Thyroid gland (tissue), 4 donors: ENCODE data around the gene RGS11. TPM values are rescaled to one million over a fixed set of nuclear protein-coding genes. Genes with fewer than 3 reads are reported as not detected.

Source experiments
- DNase-seq, 2 donors: peaks; one replicate each; pipeline ENCODE4 v3.0.0-alpha.2; 2019
- H3K27ac ChIP-seq, 3 donors: fragments of 200-600 bp; sonication (generic); 1 replicate in 2 of 3; 2 replicates in 1 of 3; pipeline ENCODE4 v1.5.1; 2016 to 2019; ENCODE audit warnings: mild to moderate bottlenecking in 1 of 3, moderate library complexity in 1 of 3
- H3K27me3 ChIP-seq: fragments of 200-600 bp; sonication (generic); one replicate; pipeline ENCODE4 v1.5.1; 2019
- H3K36me3 ChIP-seq, 2 donors: fragments of 200-600 bp; sonication (generic); one replicate each; pipeline ENCODE4 v1.5.1; 2016 to 2019
- H3K4me1 ChIP-seq, 2 donors: fragments of 200-600 bp; sonication (generic); one replicate each; pipeline ENCODE4 v1.5.1; 2017 to 2019
- H3K4me3 ChIP-seq, 3 donors: fragments of 200-600 bp; sonication (generic); replicated peaks in 1 of 3; 1 replicate in 2 of 3; 2 replicates in 1 of 3; pipeline ENCODE4 v1.5.1; 2016; ENCODE audit warnings: mild to moderate bottlenecking in 1 of 3
- H3K9me3 ChIP-seq: fragments of 200-600 bp; sonication (generic); one replicate; pipeline ENCODE4 v1.5.1; 2017
- POLR2A ChIP-seq, 2 donors: fragments of 450-650 bp; IDR thresholded peaks; one replicate each; pipeline ENCODE4 v1.6.1; 2017; ENCODE audit warnings: antibody characterized with exemption in 2 of 2, mild to moderate bottlenecking in 2 of 2, moderate library complexity in 1 of 2
- WGBS, 2 donors: methylation state at CpG; one replicate each; pipeline ENCODE4 v1.1.5; 2017; 5-methylcytosine and 5-hydroxymethylcytosine counted together
- intact Hi-C: fragments of 100-400 bp; cut with DNase I; formaldehyde crosslinking; loops from one replicate; pipeline ENCODE4 v1.15.1; 2023
- total RNA-seq, 4 donors: library from RNA; depleted of rRNA; stranded (reverse); fragments of >200 nt; gene quantifications; one replicate each; pipeline ENCODE4 v1.2.3, GENCODE V29; 2016
- TF ChIP-seq, protein P1 (sequence below), 6 experiments: fragments of 200-600 bp in 3 of 6; fragments of 450-650 bp in 3 of 6; sonication (generic) in 3 of 6; IDR thresholded peaks; one replicate each; pipeline ENCODE4 v1.5.1; 2016 to 2019; ENCODE audit warnings: antibody characterized with exemption in 6 of 6, mild to moderate bottlenecking in 2 of 6, inconsistent platforms in 1 of 6, moderate library complexity in 1 of 6

RGS11 gene
- total RNA-seq = 1 to 10 TPM in 3 of 4 donors, under 1 TPM in 1; 0.73 to 5.9 (median 3.0) TPM

DNA sequence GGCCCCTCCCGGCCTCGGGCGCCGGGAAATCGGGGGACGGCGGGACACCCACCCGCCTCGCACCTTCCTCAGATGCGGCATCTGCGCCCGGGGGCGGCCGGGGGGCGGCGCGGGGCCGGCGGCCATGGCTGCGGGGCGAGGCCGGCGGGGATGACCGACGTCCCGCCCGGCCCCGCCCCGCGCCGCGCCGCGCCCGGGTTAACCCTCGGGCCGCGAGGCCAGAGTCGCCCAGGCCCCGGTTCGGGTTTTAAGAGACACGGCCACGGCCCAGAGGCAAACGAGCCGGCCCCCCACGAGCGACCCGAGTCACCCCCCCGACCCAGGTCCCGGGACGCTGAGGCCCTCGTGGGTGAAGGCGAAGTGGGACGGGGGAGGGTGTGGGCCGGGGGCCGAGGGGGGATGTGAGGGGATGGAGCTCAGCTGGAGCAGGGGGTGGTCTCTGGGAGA, at the start of gene RGS11:
TSS of gene RGS11 (minus strand) at position 159 of the 447 bp plus-strand sequence. CDS start at position 126, 33 bp downstream.
- 8 to 13% methylated on average over 5 to 9 of the region's 56 CpGs for WGBS, 2 donors
- Histone ChIP-seq H3K4me3 (no peak within 1 kb of the TSS), H3K27ac (no peak within 1 kb of the TSS), H3K27me3 (peaks cover 2% of the 10 kb centered on the region), H3K4me1 (peaks cover 8 to 11% of the 10 kb centered on the region in 2 donors), H3K9me3 (no peaks in the 10 kb centered on the region), H3K36me3 (no peaks in the 10 kb centered on the region)
- intact Hi-C loops = no loop called here
- no peak for DNase-seq
- TF ChIP-seq, protein P1, sequence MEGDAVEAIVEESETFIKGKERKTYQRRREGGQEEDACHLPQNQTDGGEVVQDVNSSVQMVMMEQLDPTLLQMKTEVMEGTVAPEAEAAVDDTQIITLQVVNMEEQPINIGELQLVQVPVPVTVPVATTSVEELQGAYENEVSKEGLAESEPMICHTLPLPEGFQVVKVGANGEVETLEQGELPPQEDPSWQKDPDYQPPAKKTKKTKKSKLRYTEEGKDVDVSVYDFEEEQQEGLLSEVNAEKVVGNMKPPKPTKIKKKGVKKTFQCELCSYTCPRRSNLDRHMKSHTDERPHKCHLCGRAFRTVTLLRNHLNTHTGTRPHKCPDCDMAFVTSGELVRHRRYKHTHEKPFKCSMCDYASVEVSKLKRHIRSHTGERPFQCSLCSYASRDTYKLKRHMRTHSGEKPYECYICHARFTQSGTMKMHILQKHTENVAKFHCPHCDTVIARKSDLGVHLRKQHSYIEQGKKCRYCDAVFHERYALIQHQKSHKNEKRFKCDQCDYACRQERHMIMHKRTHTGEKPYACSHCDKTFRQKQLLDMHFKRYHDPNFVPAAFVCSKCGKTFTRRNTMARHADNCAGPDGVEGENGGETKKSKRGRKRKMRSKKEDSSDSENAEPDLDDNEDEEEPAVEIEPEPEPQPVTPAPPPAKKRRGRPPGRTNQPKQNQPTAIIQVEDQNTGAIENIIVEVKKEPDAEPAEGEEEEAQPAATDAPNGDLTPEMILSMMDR (IDR thresholded peaks at IDR 0.05) = no peak
- no peak for TF ChIP-seq POLR2A (IDR thresholded peaks at IDR 0.05)

DNA sequence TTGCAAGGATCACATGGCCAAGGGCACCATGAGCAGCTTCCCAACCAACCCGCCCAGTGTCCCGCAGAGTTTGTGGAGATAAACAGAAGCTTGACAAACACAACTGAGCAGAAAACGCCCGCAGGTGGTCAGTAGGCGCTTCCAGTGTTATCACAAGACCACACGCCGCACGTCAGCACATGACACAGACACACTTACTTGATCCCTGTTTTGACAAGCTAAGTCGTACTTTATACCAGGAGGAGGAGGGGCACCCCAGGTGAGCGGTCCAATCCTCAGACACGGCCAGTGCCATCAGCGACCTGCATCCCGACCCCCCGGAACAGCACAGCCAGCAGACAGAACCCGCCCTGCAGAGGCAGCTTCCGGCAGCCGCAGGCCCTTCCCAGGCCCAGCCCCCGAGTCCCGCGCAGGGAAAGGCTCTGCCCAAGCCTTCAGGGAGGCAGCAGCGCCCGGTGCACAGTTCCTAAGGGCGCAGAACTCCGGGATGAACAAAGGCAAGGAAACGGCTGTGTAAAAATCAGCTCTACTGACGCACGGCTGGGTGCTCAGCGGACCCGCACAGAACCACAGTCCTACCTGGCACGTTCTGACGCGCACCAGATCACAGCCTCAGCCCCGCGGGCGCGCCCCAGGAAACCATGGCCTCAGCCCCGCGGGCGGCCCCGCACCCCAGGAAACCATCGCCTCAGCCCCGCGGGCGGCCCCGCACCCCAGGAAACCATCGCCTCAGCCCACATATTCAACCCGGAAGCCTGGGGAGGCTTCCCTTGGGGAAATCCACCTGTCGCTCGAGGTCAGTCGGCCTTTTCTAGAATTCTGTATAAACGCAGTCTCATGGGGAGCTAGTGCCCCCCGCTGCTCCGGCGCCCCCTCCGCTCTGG, 48.9 kb upstream of the RGS11 start:
- Histone ChIP-seq H3K9me3 (no peaks in the 10 kb centered on the region), H3K27ac (peak overlapping the region in 2 of 3 donors; percentile 15 to 31), H3K4me3 (no peak overlapping the region), H3K4me1 (peaks cover 16 to 25% of the 10 kb centered on the region in 2 donors), H3K36me3 (no peaks in the 10 kb centered on the region), H3K27me3 (no peaks in the 10 kb centered on the region)
- DNase-seq = peak; percentile 26 to 47
- no peak for TF ChIP-seq POLR2A (IDR thresholded peaks at IDR 0.05)
- TF ChIP-seq, protein P1 (IDR thresholded peaks at IDR 0.05) = no peak
- WGBS, 2 donors = 65 to 83% methylated on average over 21 to 42 of the region's 55 CpGs
- intact Hi-C loops = no loop called here

DNA sequence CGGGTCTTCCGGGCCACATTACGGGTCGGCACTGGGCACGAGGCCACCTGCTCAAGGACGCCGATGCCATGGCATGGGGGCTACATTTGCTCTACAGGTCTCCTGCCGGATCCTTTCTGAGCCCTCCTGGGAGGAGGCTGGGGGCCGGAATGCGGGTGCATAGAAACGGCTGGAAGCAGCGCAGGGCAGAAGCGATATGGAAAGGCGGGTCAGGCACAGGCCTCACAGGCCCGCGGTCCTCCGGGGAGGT, 48.4 kb upstream of the RGS11 start:
- intact Hi-C loops = no loop called here
- no peaks in the 10 kb centered on the region for H3K9me3 ChIP-seq
- H3K27me3 ChIP-seq = no peaks in the 10 kb centered on the region
- H3K27ac ChIP-seq = peak overlapping the region in 1 of 3 donors; percentile 31
- TF ChIP-seq, protein P1 (IDR thresholded peaks at IDR 0.05) = no peak
- TF ChIP-seq POLR2A (IDR thresholded peaks at IDR 0.05) = no peak
- no peak overlapping the region for H3K4me3 ChIP-seq
- H3K36me3 ChIP-seq = no peaks in the 10 kb centered on the region
- WGBS, 2 donors = 79 to 85% methylated on average over 12 to 14 of the region's 17 CpGs
- H3K4me1 ChIP-seq = peaks cover 16 to 25% of the 10 kb centered on the region in 2 donors
- DNase-seq = no peak

DNA sequence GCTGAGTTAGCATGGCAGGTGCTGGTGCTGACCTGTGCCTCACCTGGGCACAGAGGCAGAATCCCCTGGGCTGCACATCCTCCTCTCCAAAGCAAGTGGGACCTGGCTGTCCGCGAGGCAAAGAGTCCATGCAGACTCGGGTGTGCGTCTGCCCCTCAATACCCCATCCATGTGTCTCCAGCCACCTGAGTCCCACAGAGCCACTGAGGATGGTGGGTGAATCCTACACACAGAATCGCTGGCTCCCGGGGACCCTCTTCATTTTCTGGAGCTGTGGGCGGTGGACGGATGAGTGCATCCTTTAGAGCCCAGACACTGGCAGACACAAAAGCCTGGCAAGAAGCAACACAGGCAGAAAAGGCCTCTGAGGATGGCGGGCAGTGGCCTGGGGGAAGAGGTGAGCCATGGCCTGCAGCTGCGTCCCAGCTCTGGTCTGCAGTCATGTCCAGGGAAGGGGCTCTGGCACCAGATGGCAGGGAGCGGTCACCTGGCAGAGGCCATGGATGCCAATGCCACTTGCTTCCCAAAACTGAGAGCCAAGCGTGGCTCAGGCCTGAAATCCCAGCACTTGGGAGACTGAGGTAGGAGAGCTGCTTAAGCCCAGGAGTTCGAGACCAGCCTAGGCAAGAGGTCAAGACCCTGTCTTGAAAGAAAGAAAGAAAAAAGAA, 46.9 kb upstream of the RGS11 start:
- DNase-seq = no peak
- intact Hi-C loops = no loop called here
- H3K9me3 ChIP-seq = no peaks in the 10 kb centered on the region
- H3K27me3 ChIP-seq = no peaks in the 10 kb centered on the region
- no peak overlapping the region for H3K27ac ChIP-seq
- H3K4me1 ChIP-seq = peaks cover 9 to 17% of the 10 kb centered on the region in 2 donors
- TF ChIP-seq POLR2A (IDR thresholded peaks at IDR 0.05) = no peak
- TF ChIP-seq, protein P1 (IDR thresholded peaks at IDR 0.05) = no peak
- no peak overlapping the region for H3K4me3 ChIP-seq
- H3K36me3 ChIP-seq = peaks cover 0 to 6% of the 10 kb centered on the region in 2 donors
- WGBS, 2 donors = 88 to 93% methylated on average over 11 to 12 of the region's 13 CpGs

DNA sequence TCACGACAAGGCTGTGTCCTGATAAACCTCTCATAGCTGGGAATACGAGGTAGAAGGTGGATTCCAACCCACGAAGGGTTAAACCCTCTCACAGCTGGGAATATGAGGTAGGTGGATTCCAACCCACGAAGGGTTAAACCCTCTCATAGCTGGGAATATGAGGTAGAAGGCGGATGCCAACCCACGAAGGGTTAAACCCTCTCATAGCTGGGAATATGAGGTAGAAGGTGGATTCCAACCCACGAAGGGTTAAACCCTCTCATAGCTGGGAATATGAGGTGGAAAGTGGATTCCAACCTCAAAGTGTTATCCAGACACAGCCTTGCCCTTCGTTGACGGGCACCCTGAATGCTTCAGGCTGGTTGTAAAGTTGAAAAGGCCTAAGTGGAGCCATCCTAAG, 45.8 kb upstream of the RGS11 start:
- Histone ChIP-seq H3K9me3 (no peaks in the 10 kb centered on the region), H3K27ac (no peak overlapping the region), H3K4me3 (no peak overlapping the region), H3K36me3 (peaks cover 0 to 6% of the 10 kb centered on the region in 2 donors), H3K27me3 (no peaks in the 10 kb centered on the region), H3K4me1 (peaks cover 0 to 9% of the 10 kb centered on the region in 2 donors)
- TF ChIP-seq, protein P1 (IDR thresholded peaks at IDR 0.05) = no peak
- TF ChIP-seq POLR2A (IDR thresholded peaks at IDR 0.05) = no peak
- intact Hi-C loops = no loop called here
- no peak for DNase-seq
- 74 to 76% methylated on average over 9 of the region's 9 CpGs for WGBS, 2 donors
